Measurements from ENCODE around the gene TICRR. TPM values are rescaled to one million over a fixed set of nuclear protein-coding genes. Genes with fewer than 3 reads are reported as not detected.
"Not testable (repeated sequence)": the region's sequence is repeated elsewhere in the genome, so short reads cannot be mapped to it uniquely, and the experiment has no call there.

Gene TICRR
- total RNA-seq, 1 donor, result 0.72 TPM

DNA sequence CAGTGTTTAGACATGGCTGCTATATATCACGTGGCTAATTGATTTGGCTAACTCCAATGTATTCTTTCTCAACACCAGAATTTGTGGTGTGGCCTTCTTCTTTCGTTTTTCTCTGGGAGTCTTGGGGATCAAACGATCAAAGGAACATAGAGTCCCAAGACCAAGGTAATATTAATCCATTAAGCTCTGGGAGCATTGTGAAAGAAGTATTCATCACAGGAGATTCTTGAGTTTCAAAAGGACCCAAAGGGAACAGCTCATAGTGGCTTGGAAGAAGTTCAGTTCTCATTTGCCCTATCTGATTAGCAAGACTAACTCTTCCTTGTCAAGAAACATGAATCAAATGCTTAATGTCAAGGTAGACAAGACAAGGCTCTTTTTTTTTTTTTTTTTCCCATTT, 32.9 kb upstream of the TICRR start:
- no peak overlapping the region for H2AFZ ChIP-seq (ENCODE audit: low read length)
- TF ChIP-seq, protein P1, sequence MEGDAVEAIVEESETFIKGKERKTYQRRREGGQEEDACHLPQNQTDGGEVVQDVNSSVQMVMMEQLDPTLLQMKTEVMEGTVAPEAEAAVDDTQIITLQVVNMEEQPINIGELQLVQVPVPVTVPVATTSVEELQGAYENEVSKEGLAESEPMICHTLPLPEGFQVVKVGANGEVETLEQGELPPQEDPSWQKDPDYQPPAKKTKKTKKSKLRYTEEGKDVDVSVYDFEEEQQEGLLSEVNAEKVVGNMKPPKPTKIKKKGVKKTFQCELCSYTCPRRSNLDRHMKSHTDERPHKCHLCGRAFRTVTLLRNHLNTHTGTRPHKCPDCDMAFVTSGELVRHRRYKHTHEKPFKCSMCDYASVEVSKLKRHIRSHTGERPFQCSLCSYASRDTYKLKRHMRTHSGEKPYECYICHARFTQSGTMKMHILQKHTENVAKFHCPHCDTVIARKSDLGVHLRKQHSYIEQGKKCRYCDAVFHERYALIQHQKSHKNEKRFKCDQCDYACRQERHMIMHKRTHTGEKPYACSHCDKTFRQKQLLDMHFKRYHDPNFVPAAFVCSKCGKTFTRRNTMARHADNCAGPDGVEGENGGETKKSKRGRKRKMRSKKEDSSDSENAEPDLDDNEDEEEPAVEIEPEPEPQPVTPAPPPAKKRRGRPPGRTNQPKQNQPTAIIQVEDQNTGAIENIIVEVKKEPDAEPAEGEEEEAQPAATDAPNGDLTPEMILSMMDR (IDR thresholded peaks at IDR 0.05; ENCODE audit: extremely low read depth, low read depth, low read length), result no peak
- peaks cover 28% of the 10 kb centered on the region for H3K27me3 ChIP-seq (ENCODE audit: insufficient read depth, low read length)
- H3K36me3 ChIP-seq (ENCODE audit: insufficient read depth, low read length), result no peaks in the 10 kb centered on the region
- no peak overlapping the region for H3K4me3 ChIP-seq (ENCODE audit: insufficient read depth, low read length)
- H3K4me2 ChIP-seq (ENCODE audit: insufficient read depth, low read length), result no peak overlapping the region
- H4K20me1 ChIP-seq (ENCODE audit: insufficient read depth, low read length), result no peaks in the 10 kb centered on the region
- no peak for DNase-seq (ENCODE audit: insufficient read length, low spot score, missing footprints)
- H3K4me1 ChIP-seq (ENCODE audit: insufficient read depth, low read length), result no peaks in the 10 kb centered on the region
- no peaks in the 10 kb centered on the region for H3K9me3 ChIP-seq (ENCODE audit: low read depth, low read length)
- no peaks in the 10 kb centered on the region for H3K79me2 ChIP-seq (ENCODE audit: insufficient read depth, low read length)
- no peak overlapping the region for H3K27ac ChIP-seq (ENCODE audit: low read depth, low read length)

DNA sequence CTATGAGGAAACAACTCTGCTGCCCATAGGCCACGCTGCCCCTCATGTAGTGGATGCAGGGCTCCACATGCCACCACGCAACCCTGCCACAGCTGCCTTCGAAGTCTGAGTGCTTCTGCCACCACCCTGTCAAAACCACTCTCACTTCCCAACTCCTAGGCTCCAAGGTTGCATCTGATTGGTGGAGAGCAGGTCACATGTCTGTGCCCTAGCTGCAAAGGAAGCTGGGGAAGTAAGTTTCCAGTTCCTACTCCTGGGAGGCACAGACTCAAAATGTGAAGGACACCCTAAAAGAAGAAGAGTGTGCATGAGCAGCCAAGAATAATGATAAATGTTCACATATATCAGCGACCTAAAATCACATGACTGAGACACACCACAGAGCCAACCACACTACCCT, 31.9 kb upstream of the TICRR start:
- Histone ChIP-seq H3K27me3 (ENCODE audit: insufficient read depth, low read length) (peaks cover 28% of the 10 kb centered on the region), H3K36me3 (ENCODE audit: insufficient read depth, low read length) (no peaks in the 10 kb centered on the region), H3K4me2 (ENCODE audit: insufficient read depth, low read length) (no peak overlapping the region), H3K27ac (ENCODE audit: low read depth, low read length) (no peak overlapping the region), H3K4me1 (ENCODE audit: insufficient read depth, low read length) (no peaks in the 10 kb centered on the region), H2AFZ (ENCODE audit: low read length) (no peak overlapping the region), H3K9me3 (ENCODE audit: low read depth, low read length) (no peaks in the 10 kb centered on the region), H4K20me1 (ENCODE audit: insufficient read depth, low read length) (no peaks in the 10 kb centered on the region), H3K79me2 (ENCODE audit: insufficient read depth, low read length) (no peaks in the 10 kb centered on the region), H3K4me3 (ENCODE audit: insufficient read depth, low read length) (no peak overlapping the region)
- no peak for DNase-seq (ENCODE audit: insufficient read length, low spot score, missing footprints)
- TF ChIP-seq, protein P1 (IDR thresholded peaks at IDR 0.05; ENCODE audit: extremely low read depth, low read depth, low read length), result no peak

DNA sequence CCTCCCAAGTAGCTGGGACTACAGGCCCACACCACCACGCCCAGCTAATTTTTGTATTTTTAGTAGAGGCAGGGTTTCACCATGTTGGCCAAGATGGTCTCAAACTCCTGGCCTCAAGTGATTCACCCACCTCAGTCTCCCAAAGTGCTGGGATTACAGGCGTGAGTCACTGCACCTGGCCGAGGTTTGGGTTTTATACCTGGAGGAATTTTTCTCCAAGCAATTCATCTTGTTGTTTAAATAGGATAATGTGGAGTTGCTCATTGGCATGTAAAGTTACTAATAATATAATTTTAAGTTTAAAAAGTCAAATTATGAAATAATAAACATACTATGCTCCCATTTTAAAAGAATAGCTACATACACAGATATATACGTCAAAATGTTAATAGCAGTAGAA, 26.1 kb upstream of the TICRR start:
- not testable (repeated sequence) for H3K27ac ChIP-seq (ENCODE audit: low read depth, low read length); H3K36me3 ChIP-seq (ENCODE audit: insufficient read depth, low read length); DNase-seq (ENCODE audit: insufficient read length, low spot score, missing footprints); H2AFZ ChIP-seq (ENCODE audit: low read length); H3K9me3 ChIP-seq (ENCODE audit: low read depth, low read length); H3K4me1 ChIP-seq (ENCODE audit: insufficient read depth, low read length); H3K4me2 ChIP-seq (ENCODE audit: insufficient read depth, low read length); H4K20me1 ChIP-seq (ENCODE audit: insufficient read depth, low read length); H3K79me2 ChIP-seq (ENCODE audit: insufficient read depth, low read length); H3K4me3 ChIP-seq (ENCODE audit: insufficient read depth, low read length)
- H3K27me3 ChIP-seq (ENCODE audit: insufficient read depth, low read length), result peaks cover 34% of the 10 kb centered on the region

DNA sequence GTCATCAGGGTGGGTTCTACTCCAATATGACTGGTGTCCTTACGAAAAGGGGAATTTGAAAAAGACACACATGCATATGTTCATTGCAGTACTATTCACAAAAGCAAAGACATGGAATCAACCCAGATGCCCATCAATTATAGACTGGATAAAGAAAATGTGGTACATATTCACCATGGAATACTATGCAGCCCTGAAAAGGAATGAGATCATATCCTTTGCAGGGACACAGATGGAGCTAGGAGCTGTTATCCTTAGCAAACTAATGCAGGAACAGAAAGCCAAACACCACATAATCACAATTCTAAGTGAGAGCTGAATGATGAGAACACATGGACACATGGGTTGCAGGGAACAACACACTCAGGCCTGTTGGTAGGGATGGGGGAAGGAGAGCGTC, 24.8 kb upstream of the TICRR start:
- Histone ChIP-seq H3K9me3 (ENCODE audit: low read depth, low read length) (no peaks in the 10 kb centered on the region), H3K4me2 (ENCODE audit: insufficient read depth, low read length) (no peak overlapping the region), H3K79me2 (ENCODE audit: insufficient read depth, low read length) (no peaks in the 10 kb centered on the region), H3K4me3 (ENCODE audit: insufficient read depth, low read length) (no peak overlapping the region), H3K27me3 (ENCODE audit: insufficient read depth, low read length) (peaks cover 36% of the 10 kb centered on the region), H3K27ac (ENCODE audit: low read depth, low read length) (no peak overlapping the region), H3K4me1 (ENCODE audit: insufficient read depth, low read length) (no peaks in the 10 kb centered on the region), H4K20me1 (ENCODE audit: insufficient read depth, low read length) (no peaks in the 10 kb centered on the region), H3K36me3 (ENCODE audit: insufficient read depth, low read length) (no peaks in the 10 kb centered on the region), H2AFZ (ENCODE audit: low read length) (no peak overlapping the region)
- TF ChIP-seq, protein P1 (IDR thresholded peaks at IDR 0.05; ENCODE audit: extremely low read depth, low read depth, low read length), result no peak
- no peak for DNase-seq (ENCODE audit: insufficient read length, low spot score, missing footprints)

Data from osteoblast (primary cell).